ENCODE data around the gene RAB7B.

RAB7B gene

GRCh38 chr1:206047271-206047670 lies 44.1 kb upstream of the RAB7B start:
- H3K4me2 ChIP-seq (ENCODE audit: low read length), result peak overlapping the region; percentile 45
- H3K27ac ChIP-seq (ENCODE audit: low read depth, low read length), result peak overlapping the region; percentile 40
- H4K20me1 ChIP-seq (ENCODE audit: control insufficient read depth, insufficient read depth, low read depth, low read length), result no peaks in the 10 kb centered on the region
- H3K4me1 ChIP-seq (ENCODE audit: control insufficient read depth, low read length), result peaks cover 94% of the 10 kb centered on the region
- H3K79me2 ChIP-seq (ENCODE audit: control insufficient read depth, low read length), result 0 out of 2 replicates have a peak, but pooled peaks cover 5% of the 10 kb centered on the region
- no peaks in the 10 kb centered on the region for H3K9me2 ChIP-seq (replicated peaks; ENCODE audit: control insufficient read depth, low read length)
- no peaks in the 10 kb centered on the region for H3K9me3 ChIP-seq (ENCODE audit: control insufficient read depth, insufficient read depth, low read length)
- TF ChIP-seq CTCF (IDR thresholded peaks at IDR 0.05; ENCODE audit: low read depth, low read length, poor library complexity, severe bottlenecking) (no peak), EZH2phosphoT487 (IDR thresholded peaks at IDR 0.05; ENCODE audit: borderline replicate concordance, low read length) (no peak)
- no peaks in the 10 kb centered on the region for H3K36me3 ChIP-seq (ENCODE audit: control insufficient read depth, low read length)
- peaks cover 46% of the 10 kb centered on the region for H3F3A ChIP-seq (ENCODE audit: control insufficient read depth, insufficient read depth)
- H3K4me3 ChIP-seq (ENCODE audit: low read length), result peak overlapping the region; percentile 17
- no peaks in the 10 kb centered on the region for H3K27me3 ChIP-seq (ENCODE audit: control insufficient read depth, low read length)

GRCh38 chr1:206041640-206042039 lies 38.4 kb upstream of the RAB7B start:
- peak overlapping the region; percentile 46 for H3K27ac ChIP-seq (ENCODE audit: low read depth, low read length)
- no peaks in the 10 kb centered on the region for H3K79me2 ChIP-seq (ENCODE audit: control insufficient read depth, low read length)
- TF ChIP-seq EZH2phosphoT487 (IDR thresholded peaks at IDR 0.05; ENCODE audit: borderline replicate concordance, low read length) (no peak), CTCF (IDR thresholded peaks at IDR 0.05; ENCODE audit: low read depth, low read length, poor library complexity, severe bottlenecking) (no peak)

GRCh38 chr1:206040328-206040727 lies 37.1 kb upstream of the RAB7B start:
- Histone ChIP-seq H3K27ac (ENCODE audit: low read depth, low read length) (no peak overlapping the region), H3K4me3 (ENCODE audit: low read length) (no peak overlapping the region), H3K36me3 (ENCODE audit: control insufficient read depth, low read length) (no peaks in the 10 kb centered on the region), H3F3A (ENCODE audit: control insufficient read depth, insufficient read depth) (peaks cover 34% of the 10 kb centered on the region), H3K27me3 (ENCODE audit: control insufficient read depth, low read length) (no peaks in the 10 kb centered on the region), H4K20me1 (ENCODE audit: control insufficient read depth, insufficient read depth, low read depth, low read length) (no peaks in the 10 kb centered on the region), H3K9me2 (replicated peaks; ENCODE audit: control insufficient read depth, low read length) (no peaks in the 10 kb centered on the region), H3K4me2 (ENCODE audit: low read length) (peak overlapping the region; percentile 16; the same call in 1 of the 2 replicates), H3K4me1 (ENCODE audit: control insufficient read depth, low read length) (peaks cover 94% of the 10 kb centered on the region), H3K79me2 (ENCODE audit: control insufficient read depth, low read length) (no peaks in the 10 kb centered on the region), H3K9me3 (ENCODE audit: control insufficient read depth, insufficient read depth, low read length) (no peaks in the 10 kb centered on the region)
- TF ChIP-seq CTCF (IDR thresholded peaks at IDR 0.05; ENCODE audit: low read depth, low read length, poor library complexity, severe bottlenecking) (no peak), EZH2phosphoT487 (IDR thresholded peaks at IDR 0.05; ENCODE audit: borderline replicate concordance, low read length) (no peak)

More at GRCh38 chr1:206041640-206042039, 38.4 kb upstream of the RAB7B start:
- peak overlapping the region; percentile 53 for H3K4me3 ChIP-seq (ENCODE audit: low read length)
- no peaks in the 10 kb centered on the region for H3K9me3 ChIP-seq (ENCODE audit: control insufficient read depth, insufficient read depth, low read length)
- no peaks in the 10 kb centered on the region for H4K20me1 ChIP-seq (ENCODE audit: control insufficient read depth, insufficient read depth, low read depth, low read length)
- H3F3A ChIP-seq (ENCODE audit: control insufficient read depth, insufficient read depth), result peaks cover 34% of the 10 kb centered on the region
- peaks cover 93% of the 10 kb centered on the region for H3K4me1 ChIP-seq (ENCODE audit: control insufficient read depth, low read length)
- H3K4me2 ChIP-seq (ENCODE audit: low read length), result peak overlapping the region; percentile 77
- H3K36me3 ChIP-seq (ENCODE audit: control insufficient read depth, low read length), result no peaks in the 10 kb centered on the region
- no peaks in the 10 kb centered on the region for H3K9me2 ChIP-seq (replicated peaks; ENCODE audit: control insufficient read depth, low read length)
- no peaks in the 10 kb centered on the region for H3K27me3 ChIP-seq (ENCODE audit: control insufficient read depth, low read length)
